ENCODE results near the gene SMCR8.

Gene SMCR8

DNA sequence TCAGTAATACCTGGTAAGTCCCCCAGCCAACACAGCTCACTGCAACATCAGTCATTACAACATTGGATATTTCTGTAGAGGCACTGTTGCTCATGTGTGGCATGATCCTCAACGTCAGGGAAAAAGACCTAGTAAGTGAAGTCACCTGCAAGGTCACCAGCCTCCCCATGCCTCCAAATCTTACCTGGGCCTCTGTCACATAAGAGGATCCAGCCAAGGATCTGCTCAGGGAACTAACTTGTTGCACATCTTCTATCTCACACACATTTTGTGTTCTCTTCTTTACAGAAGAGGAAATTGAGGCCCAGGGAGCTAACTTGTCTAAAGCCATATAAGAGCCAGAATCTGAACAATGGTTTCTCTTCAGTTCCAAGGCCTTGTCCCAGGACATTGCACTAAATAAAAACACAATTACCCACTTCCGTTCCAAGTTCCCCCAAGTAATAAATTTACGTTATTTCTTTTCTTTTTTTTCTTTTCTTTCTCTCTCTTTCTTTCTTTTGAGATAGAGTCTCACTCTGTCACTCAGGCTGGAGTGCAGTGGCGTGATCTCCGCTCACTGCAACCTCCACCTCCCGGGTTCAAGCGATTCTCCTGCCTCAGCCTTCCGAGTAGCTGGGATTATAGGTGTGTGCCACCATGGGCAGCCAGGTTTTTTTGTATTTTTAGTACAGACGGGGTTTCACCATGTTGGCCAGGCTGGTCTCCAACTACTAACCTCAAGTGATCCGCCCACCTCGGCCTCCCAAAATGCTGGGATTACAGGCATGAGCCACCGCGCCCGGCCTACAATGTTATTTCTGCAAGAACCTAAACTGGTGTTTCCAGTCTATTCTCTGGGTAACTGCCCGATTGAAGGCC is 47.0 kb downstream of the SMCR8 start:
- H3K27me3 ChIP-seq (replicated peaks; ENCODE audit: insufficient read depth, low read length): no peaks in the 10 kb centered on the region
- H3K4me1 ChIP-seq (ENCODE audit: low read length): no peaks in the 10 kb centered on the region
- no peak for TF ChIP-seq EZH2 (optimal IDR thresholded peaks at IDR 0.05; ENCODE audit: low read depth, low read length)
- TF ChIP-seq, protein P1, sequence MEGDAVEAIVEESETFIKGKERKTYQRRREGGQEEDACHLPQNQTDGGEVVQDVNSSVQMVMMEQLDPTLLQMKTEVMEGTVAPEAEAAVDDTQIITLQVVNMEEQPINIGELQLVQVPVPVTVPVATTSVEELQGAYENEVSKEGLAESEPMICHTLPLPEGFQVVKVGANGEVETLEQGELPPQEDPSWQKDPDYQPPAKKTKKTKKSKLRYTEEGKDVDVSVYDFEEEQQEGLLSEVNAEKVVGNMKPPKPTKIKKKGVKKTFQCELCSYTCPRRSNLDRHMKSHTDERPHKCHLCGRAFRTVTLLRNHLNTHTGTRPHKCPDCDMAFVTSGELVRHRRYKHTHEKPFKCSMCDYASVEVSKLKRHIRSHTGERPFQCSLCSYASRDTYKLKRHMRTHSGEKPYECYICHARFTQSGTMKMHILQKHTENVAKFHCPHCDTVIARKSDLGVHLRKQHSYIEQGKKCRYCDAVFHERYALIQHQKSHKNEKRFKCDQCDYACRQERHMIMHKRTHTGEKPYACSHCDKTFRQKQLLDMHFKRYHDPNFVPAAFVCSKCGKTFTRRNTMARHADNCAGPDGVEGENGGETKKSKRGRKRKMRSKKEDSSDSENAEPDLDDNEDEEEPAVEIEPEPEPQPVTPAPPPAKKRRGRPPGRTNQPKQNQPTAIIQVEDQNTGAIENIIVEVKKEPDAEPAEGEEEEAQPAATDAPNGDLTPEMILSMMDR (IDR thresholded peaks at IDR 0.05; ENCODE audit: low read length): no peak
- no peak for TF ChIP-seq EZH2phosphoT487 (IDR thresholded peaks at IDR 0.05; ENCODE audit: low read length)
- H3K4me2 ChIP-seq (ENCODE audit: low read depth, low read length): peak overlapping the region; percentile 58
- H3K79me2 ChIP-seq (ENCODE audit: low read length): peaks cover 48% of the 10 kb centered on the region
- no peak overlapping the region for H2AFZ ChIP-seq (ENCODE audit: low read length)
- H4K20me1 ChIP-seq (ENCODE audit: insufficient read depth, low read length): no peaks in the 10 kb centered on the region
- DNase-seq: no peak
- no peaks in the 10 kb centered on the region for H3K36me3 ChIP-seq (replicated peaks; ENCODE audit: insufficient read depth, low read length)
- H3K27ac ChIP-seq (ENCODE audit: low read length): no peak overlapping the region
- peak overlapping the region; percentile 83; the same call in 1 of the 2 replicates for H3K9ac ChIP-seq (ENCODE audit: low read length)
- H3K4me3 ChIP-seq (ENCODE audit: low read length): peak overlapping the region; percentile 94
- no peaks in the 10 kb centered on the region for H3K9me2 ChIP-seq (replicated peaks; ENCODE audit: insufficient read depth, low read length)
- no peaks in the 10 kb centered on the region for H3K9me3 ChIP-seq (replicated peaks; ENCODE audit: insufficient read depth, low read length)
- no peaks in the 10 kb centered on the region for H3F3A ChIP-seq (ENCODE audit: insufficient read depth, low read length)

DNA sequence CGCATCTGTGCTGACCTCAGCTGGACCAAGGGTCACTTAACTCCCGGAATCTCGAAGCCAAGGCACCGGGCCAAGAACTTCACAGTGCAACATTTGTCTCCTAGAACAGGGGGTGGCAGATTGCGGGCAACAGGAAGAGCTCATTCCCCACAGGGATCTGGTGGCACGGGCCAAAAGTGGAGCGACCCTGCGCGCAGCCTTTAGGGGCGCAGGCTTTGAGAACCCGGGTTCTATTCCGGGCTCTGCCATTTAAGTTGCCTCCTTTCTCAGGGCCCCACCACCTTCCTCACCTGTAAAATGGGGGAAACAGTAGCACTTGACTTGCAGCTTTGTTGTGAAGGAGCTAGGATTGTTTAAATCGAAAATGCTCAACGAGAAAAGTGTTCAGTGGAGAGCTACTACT is 47.6 kb downstream of the SMCR8 start:
- Histone ChIP-seq H3K36me3 (replicated peaks; ENCODE audit: insufficient read depth, low read length) (no peaks in the 10 kb centered on the region), H3K4me1 (ENCODE audit: low read length) (no peaks in the 10 kb centered on the region), H3K4me2 (ENCODE audit: low read depth, low read length) (peak overlapping the region; percentile 58), H3K4me3 (ENCODE audit: low read length) (peak overlapping the region; percentile 94), H4K20me1 (ENCODE audit: insufficient read depth, low read length) (no peaks in the 10 kb centered on the region), H3F3A (ENCODE audit: insufficient read depth, low read length) (no peaks in the 10 kb centered on the region), H3K27me3 (replicated peaks; ENCODE audit: insufficient read depth, low read length) (no peaks in the 10 kb centered on the region), H3K79me2 (ENCODE audit: low read length) (peaks cover 42% of the 10 kb centered on the region), H2AFZ (ENCODE audit: low read length) (peak overlapping the region; percentile 87), H3K9ac (ENCODE audit: low read length) (peak overlapping the region; percentile 83), H3K9me2 (replicated peaks; ENCODE audit: insufficient read depth, low read length) (no peaks in the 10 kb centered on the region), H3K27ac (ENCODE audit: low read length) (peak overlapping the region; percentile 20; the same call in 1 of the 2 replicates), H3K9me3 (replicated peaks; ENCODE audit: insufficient read depth, low read length) (no peaks in the 10 kb centered on the region)
- DNase-seq: peak; percentile 21
- TF ChIP-seq, protein P1 (IDR thresholded peaks at IDR 0.05; ENCODE audit: low read length): no peak; the same call in 1 of the 2 replicates
- no peak for TF ChIP-seq EZH2 (optimal IDR thresholded peaks at IDR 0.05; ENCODE audit: low read depth, low read length)
- TF ChIP-seq EZH2phosphoT487 (IDR thresholded peaks at IDR 0.05; ENCODE audit: low read length): no peak

DNA sequence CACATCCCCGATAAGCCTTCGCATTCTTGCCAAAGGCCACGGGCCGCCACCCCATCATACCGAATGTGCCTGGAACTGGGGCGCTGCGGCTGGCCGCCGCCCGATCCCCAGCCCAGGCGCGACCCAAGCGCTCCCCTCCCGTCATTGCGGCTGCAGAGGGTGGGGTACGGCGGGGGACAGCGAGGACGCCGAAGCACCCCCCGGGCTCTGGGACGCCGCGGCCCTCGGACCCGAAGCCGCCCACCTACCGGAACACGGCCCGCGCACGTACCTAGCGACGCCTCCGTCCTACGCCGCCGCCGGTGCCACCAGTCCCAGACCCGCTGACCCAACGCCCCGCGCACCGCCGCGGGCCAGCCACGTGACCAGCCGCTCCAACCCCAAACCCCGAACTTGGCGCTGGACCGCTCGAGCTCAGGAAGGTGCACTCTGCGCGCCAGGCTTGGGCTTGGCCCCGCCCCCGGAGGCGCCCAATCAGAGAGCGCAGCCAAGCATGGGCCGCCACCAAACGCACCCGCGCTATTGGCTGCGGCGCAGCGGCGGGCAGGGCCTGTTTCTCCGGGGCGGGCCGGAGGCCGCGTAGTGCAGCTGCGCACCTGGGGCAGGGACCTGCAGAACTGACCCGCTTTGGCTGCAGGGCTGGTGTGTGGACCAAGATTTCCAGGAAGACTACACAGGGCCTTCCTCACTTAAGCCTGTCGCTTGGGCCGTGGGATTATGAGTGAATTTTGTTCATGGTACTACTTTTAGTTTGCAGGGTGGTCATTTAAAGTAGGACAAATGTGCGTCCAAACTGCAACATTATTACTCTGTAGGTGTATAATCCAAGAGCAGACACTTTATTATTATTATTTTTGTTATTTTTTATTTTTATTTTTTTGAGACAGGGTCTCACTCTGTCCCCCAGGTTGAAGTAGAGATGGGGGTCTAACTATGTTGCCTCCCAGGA is 48.3 kb downstream of the SMCR8 start, which contains the start of gene SHMT1:
Gene SHMT1, minus strand, starts transcription at position 450 of the 949 bp plus-strand sequence. CDS start 7,569 bp downstream, outside the sequence.
- Histone ChIP-seq H3K27me3 (replicated peaks; ENCODE audit: insufficient read depth, low read length) (no peaks in the 10 kb centered on the region), H3K9me2 (replicated peaks; ENCODE audit: insufficient read depth, low read length) (no peaks in the 10 kb centered on the region), H3K27ac (ENCODE audit: low read length) (peak within 1 kb of the TSS; percentile 20; the same call in 1 of the 2 replicates), H3K9me3 (replicated peaks; ENCODE audit: insufficient read depth, low read length) (no peaks in the 10 kb centered on the region), H3K9ac (ENCODE audit: low read length) (peak within 1 kb of the TSS; percentile 83), H3K4me2 (ENCODE audit: low read depth, low read length) (peak within 1 kb of the TSS; percentile 58), H4K20me1 (ENCODE audit: insufficient read depth, low read length) (no peaks in the 10 kb centered on the region), H2AFZ (ENCODE audit: low read length) (peak within 1 kb of the TSS; percentile 87), H3K4me3 (ENCODE audit: low read length) (peak within 1 kb of the TSS; percentile 94), H3K4me1 (ENCODE audit: low read length) (no peaks in the 10 kb centered on the region), H3F3A (ENCODE audit: insufficient read depth, low read length) (no peaks in the 10 kb centered on the region), H3K36me3 (replicated peaks; ENCODE audit: insufficient read depth, low read length) (no peaks in the 10 kb centered on the region), H3K79me2 (ENCODE audit: low read length) (peaks cover 39% of the 10 kb centered on the region)
- TF ChIP-seq EZH2phosphoT487 (IDR thresholded peaks at IDR 0.05; ENCODE audit: low read length) (no peak), EZH2 (optimal IDR thresholded peaks at IDR 0.05; ENCODE audit: low read depth, low read length) (no peak)
- TF ChIP-seq, protein P1 (IDR thresholded peaks at IDR 0.05; ENCODE audit: low read length): no peak
- DNase-seq: peak; percentile 97

Data from MM.1S (cell line).